ENCODE data around the gene ATRIP. TPM values are rescaled to one million over a fixed set of nuclear protein-coding genes. Genes with fewer than 3 reads are reported as not detected.
A peak's percentile ranks its signal among the peaks of the same experiment; 100 is the strongest.

The ATRIP gene
- total and polyA plus RNA-seq, 7 donors, result 1.8 to 9.4 (median 5.1) TPM

DNA sequence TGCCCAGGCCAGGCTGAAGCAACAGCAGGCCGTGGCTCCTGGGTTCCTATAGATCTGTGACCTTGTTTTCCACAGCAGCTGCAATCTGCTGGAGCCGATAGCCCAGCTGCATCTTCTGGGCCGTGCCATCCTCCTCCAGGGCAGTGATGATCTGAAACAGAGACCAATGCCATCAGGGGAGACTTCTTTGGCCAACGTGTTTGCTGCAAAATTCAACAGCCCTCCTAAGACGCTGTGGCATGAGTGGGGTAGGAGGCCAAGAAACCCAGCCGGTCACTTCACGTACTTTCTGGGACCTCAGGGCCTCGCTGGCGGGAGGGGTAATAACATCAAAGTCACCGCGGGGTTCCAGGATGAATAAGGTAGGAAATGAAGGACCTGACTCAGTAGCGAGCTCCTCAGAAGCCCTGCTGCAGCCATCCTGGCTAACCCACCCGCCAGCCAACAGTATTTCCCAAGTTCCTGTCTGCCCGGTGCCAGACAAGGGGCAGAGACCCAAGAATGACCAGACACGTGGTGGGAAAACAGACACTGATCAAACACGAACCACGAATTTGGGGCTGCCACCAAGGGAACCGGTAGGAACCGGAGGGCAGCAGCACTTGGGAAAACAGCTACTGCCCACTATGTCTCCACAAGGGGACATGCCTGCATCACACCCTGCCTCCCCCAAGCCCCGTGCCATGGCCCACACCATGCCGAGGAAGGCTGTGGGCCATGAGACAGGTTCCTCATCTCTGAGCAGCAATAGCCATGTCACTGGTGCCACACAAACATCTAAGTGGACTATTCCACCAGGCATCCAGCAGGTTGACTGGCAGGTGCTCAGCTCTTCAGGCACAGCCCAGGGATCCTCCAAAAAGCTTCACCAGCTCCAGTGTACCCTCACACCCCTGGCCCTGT is 41.8 kb upstream of the ATRIP start:
- no peaks in the 10 kb centered on the region for H3K9me3 ChIP-seq
- TF ChIP-seq, protein P1, sequence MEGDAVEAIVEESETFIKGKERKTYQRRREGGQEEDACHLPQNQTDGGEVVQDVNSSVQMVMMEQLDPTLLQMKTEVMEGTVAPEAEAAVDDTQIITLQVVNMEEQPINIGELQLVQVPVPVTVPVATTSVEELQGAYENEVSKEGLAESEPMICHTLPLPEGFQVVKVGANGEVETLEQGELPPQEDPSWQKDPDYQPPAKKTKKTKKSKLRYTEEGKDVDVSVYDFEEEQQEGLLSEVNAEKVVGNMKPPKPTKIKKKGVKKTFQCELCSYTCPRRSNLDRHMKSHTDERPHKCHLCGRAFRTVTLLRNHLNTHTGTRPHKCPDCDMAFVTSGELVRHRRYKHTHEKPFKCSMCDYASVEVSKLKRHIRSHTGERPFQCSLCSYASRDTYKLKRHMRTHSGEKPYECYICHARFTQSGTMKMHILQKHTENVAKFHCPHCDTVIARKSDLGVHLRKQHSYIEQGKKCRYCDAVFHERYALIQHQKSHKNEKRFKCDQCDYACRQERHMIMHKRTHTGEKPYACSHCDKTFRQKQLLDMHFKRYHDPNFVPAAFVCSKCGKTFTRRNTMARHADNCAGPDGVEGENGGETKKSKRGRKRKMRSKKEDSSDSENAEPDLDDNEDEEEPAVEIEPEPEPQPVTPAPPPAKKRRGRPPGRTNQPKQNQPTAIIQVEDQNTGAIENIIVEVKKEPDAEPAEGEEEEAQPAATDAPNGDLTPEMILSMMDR (IDR thresholded peaks at IDR 0.05), result no peak
- TF ChIP-seq POLR2A (IDR thresholded peaks at IDR 0.05) (no peak), EP300 (IDR thresholded peaks at IDR 0.05) (no peak), POLR2AphosphoS5 (IDR thresholded peaks at IDR 0.05) (no peak)
- peak; percentile 61 for DNase-seq
- H3K4me1 ChIP-seq, result peaks cover 0 to 28% (median 23%) of the 10 kb centered on the region in 4 donors
- peaks cover 8 to 65% (median 41%) of the 10 kb centered on the region in 4 donors for H3K36me3 ChIP-seq
- H3K27ac ChIP-seq, result peak overlapping the region; percentile 88 to 96 (median 89)
- no peaks in the 10 kb centered on the region for H3K27me3 ChIP-seq
- intact Hi-C loops (cut with DNase I), result loop anchor here (5.0 kb wide), 1 partner anchor 153 kb away; the partner anchor contains the start of gene PFKFB4
- no peak overlapping the region for H3K4me3 ChIP-seq
- WGBS, 2 donors, result 85 to 87% methylated on average over 21 of the region's 21 CpGs

DNA sequence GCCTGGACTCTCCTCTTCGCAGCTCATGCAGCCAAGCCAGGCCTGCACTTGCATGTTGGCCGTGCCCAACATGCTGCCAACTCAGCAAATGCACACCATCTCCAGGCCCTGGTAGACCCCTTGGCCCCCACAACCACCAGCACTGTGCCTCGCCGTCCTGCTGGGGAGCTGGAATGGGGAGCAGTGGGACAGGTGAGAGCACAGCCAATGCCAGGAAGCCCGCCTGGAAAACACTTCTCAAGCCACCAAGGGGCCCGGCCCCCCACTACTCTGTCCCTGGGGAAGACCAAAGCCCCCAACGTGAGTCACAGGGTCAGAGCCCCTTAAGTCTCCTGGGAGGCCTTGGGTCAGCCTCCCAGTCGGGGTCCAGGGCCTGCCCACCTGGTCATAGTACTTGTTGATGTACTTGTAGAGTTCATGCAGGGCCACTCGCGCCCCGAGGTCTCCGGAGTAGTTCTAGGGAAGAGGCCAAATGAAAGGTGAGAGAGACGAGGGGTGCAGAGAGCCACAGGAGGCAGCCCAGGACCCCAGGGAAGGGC is 41.1 kb upstream of the ATRIP start:
- H3K27ac ChIP-seq, result peak overlapping the region; percentile 88 to 96 (median 89)
- no peaks in the 10 kb centered on the region for H3K9me3 ChIP-seq
- 86 to 90% methylated on average over 13 of the region's 13 CpGs for WGBS, 2 donors
- DNase-seq, result peak; percentile 68
- TF ChIP-seq POLR2AphosphoS5 (IDR thresholded peaks at IDR 0.05), result no peak
- TF ChIP-seq, protein P1 (IDR thresholded peaks at IDR 0.05), result no peak
- no peak for TF ChIP-seq POLR2A (IDR thresholded peaks at IDR 0.05)
- no peak for TF ChIP-seq EP300 (IDR thresholded peaks at IDR 0.05)
- peaks cover 0 to 28% (median 23%) of the 10 kb centered on the region in 4 donors for H3K4me1 ChIP-seq
- H3K27me3 ChIP-seq, result no peaks in the 10 kb centered on the region
- intact Hi-C loops (cut with DNase I), result no loop called here
- H3K4me3 ChIP-seq, result no peak overlapping the region
- peaks cover 14 to 73% (median 48%) of the 10 kb centered on the region in 4 donors for H3K36me3 ChIP-seq

- Histone ChIP-seq H3K4me1 (peaks cover 0 to 27% (median 23%) of the 10 kb centered on the region in 4 donors), H3K36me3 (peaks cover 20 to 78% (median 54%) of the 10 kb centered on the region in 4 donors), H3K4me3 (no peak overlapping the region), H3K27me3 (no peaks in the 10 kb centered on the region), H3K9me3 (no peaks in the 10 kb centered on the region), H3K27ac (peak overlapping the region; percentile 88 to 96 (median 89))
- intact Hi-C loops (cut with DNase I), result no loop called here
- WGBS, 2 donors, result 78 to 83% methylated on average over 1 of the region's 1 CpG
- TF ChIP-seq EP300 (IDR thresholded peaks at IDR 0.05), result no peak
- TF ChIP-seq, protein P1 (IDR thresholded peaks at IDR 0.05), result no peak
- no peak for TF ChIP-seq POLR2A (IDR thresholded peaks at IDR 0.05)
- no peak for TF ChIP-seq POLR2AphosphoS5 (IDR thresholded peaks at IDR 0.05)
- DNase-seq, result peak; percentile 34
Measured at GRCh38 chr3:48405971-48406370, 40.6 kb upstream of the ATRIP start.

DNA sequence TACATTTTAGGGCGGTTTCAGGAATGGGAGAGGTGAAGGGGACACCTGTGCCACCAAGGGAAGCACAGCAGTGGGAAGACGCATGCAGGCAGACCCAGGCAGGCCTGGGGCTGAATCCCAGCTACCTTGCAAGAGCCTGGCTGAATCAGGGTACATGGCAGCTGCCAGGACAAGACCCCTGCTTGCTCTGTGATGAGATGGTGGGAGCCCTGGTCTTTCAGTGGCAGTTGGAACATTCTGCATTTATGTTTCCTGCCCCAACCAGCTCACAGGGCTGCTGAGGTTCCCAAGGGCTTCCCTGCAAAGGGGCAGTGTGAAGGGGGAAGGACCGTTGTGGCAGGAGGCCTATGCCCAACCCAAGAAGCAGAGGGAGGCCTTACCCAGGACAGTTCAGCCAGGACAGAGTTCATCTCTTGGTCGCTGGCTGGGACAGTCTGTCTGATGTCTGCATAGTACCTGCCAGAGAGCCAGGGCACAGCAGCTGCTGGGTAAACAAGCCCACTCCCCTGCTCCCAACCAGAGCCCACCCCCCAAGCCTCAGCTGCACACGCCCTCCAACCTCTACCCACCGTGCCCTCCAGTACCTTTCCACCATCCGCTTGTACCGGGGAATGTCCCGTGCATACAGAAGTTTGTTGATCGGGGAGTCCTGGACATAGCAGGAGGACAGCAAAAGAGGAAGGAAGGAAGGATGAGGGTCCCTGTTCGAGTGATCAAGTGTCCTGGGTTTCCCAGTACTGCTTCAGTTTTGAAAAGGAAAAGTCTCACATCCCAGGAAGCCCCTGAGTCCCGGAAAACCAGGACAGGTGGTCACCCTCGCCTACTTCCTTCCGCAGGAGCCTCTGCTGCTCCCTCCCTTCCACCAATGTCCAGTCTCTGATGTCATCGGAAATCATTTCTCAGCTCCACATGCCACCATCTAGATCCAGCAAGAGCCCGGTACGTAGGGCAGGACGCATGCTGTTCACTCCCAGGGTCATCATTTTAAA is 39.8 kb upstream of the ATRIP start:
- intact Hi-C loops (cut with DNase I), result no loop called here
- Histone ChIP-seq H3K27me3 (no peaks in the 10 kb centered on the region), H3K36me3 (peaks cover 27 to 86% (median 61%) of the 10 kb centered on the region in 4 donors), H3K27ac (peak overlapping the region in 3 of 4 donors; percentile 21 to 89 (median 88)), H3K9me3 (no peaks in the 10 kb centered on the region), H3K4me3 (no peak overlapping the region), H3K4me1 (peaks cover 0 to 20% (median 16%) of the 10 kb centered on the region in 4 donors)
- peak; percentile 52 for DNase-seq
- TF ChIP-seq POLR2A (IDR thresholded peaks at IDR 0.05) (no peak), EP300 (IDR thresholded peaks at IDR 0.05) (no peak), POLR2AphosphoS5 (IDR thresholded peaks at IDR 0.05) (no peak)
- TF ChIP-seq, protein P1 (IDR thresholded peaks at IDR 0.05), result no peak
- WGBS, 2 donors, result 87 to 90% methylated on average over 18 of the region's 18 CpGs

Data from sigmoid colon (tissue), 7 donors.